Measurements from ENCODE around the gene COA1. TPM values are rescaled to one million over a fixed set of nuclear protein-coding genes. Genes with fewer than 3 reads are reported as not detected.

The COA1 gene
- total RNA-seq, 1 experiment from 2014 or later: 102 TPM

- DNase-seq (ENCODE audit: low read depth): no peak
Observed at GRCh38 chr7:43592326-43592725, 137.0 kb downstream of the COA1 start.

- no peak for DNase-seq (ENCODE audit: low read depth)
Observed at GRCh38 chr7:43591558-43592180, 137.7 kb downstream of the COA1 start.

- DNase-seq (ENCODE audit: low read depth): no peak
Observed at GRCh38 chr7:43590862-43591557, 138.3 kb downstream of the COA1 start.

- no peak for DNase-seq (ENCODE audit: low read depth)
Observed at GRCh38 chr7:43589728-43590127, 139.6 kb downstream of the COA1 start.

Other genes starting within 250 kb of the COA1 start
- 109 and 141 TPM in 2 replicates for gene STK17A, start 146.4 kb downstream of the COA1 start, total RNA-seq (2014; rRNA removed; shearing (Covaris generic))
- gene BLVRA, start 29.2 kb upstream of the COA1 start, total RNA-seq (2014; rRNA removed; shearing (Covaris generic)): 30.6 and 43.6 TPM in 2 replicates
- gene MRPS24, start 140.0 kb upstream of the COA1 start, total RNA-seq (2014; rRNA removed; shearing (Covaris generic)): 206 and 260 TPM in 2 replicates
- 40.9 and 45.0 TPM in 2 replicates for gene URGCP, start 177.1 kb upstream of the COA1 start, total RNA-seq (2014; rRNA removed; shearing (Covaris generic))
- gene UBE2D4, start 196.9 kb upstream of the COA1 start, total RNA-seq (2014; rRNA removed; shearing (Covaris generic)): 23.5 and 41.7 TPM in 2 replicates